K562 (cell line): ENCODE data around the gene KRTAP10-11.
"Not testable (repeated sequence)": the region's sequence is repeated elsewhere in the genome, so short reads cannot be mapped to it uniquely, and the experiment has no call there.

Source experiments
- HCFC1 ChIP-seq: IDR thresholded peaks from 2 replicates; pipeline ENCODE4 v1.6.1; 2012; ENCODE audit warnings: low read depth, low read length, improper control_type of control experiment
- TAF1 ChIP-seq: IDR thresholded peaks from 2 replicates; pipeline ENCODE4 v1.6.1; 2011; ENCODE audit warnings: mild to moderate bottlenecking, low read length, moderate library complexity; ENCODE audit not compliant: insufficient read depth, control insufficient read depth, severe bottlenecking; ENCODE audit errors: extremely low read depth
- TRIM24 ChIP-seq, 2 experiments: fragments of 450-650 bp; IDR thresholded peaks; 2 replicates each; pipeline ENCODE4 v1.6.1; 2016

DNA sequence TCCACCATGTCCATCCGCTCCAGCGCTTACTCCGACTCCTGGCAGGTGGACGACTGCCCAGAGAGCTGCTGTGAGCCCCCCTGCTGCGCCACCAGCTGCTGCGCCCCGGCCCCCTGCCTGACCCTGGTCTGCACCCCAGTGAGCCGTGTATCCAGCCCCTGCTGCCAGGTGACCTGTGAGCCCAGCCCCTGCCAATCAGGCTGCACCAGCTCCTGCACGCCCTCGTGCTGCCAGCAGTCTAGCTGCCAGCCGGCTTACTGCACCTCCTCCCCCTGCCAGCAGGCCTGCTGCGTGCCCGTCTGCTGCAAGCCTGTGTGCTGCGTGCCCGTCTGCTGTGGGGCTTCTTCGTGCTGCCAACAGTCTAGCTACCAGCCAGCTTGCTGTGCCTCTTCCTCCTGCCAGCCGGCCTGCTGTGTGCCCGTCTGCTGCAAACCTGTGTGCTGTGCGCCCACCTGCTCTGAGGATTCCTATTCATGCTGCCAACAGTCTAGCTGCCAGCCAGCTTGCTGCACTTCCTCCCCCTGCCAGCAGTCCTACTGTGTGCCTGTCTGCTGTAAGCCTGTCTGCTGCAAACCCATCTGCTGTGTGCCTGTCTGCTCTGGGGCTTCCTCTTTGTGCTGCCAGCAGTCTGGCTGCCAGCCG lies 18.9 kb upstream of the KRTAP10-11 start:
- TF ChIP-seq HCFC1; TRIM24 (IDR thresholded peaks at IDR 0.05); TAF1: not testable (repeated sequence)
